GM21390 (cell line): ENCODE measurements around the gene WRNIP1.
"Not testable (repeated sequence)": the region's sequence is repeated elsewhere in the genome, so short reads cannot be mapped to it uniquely, and the experiment has no call there.

Source experiments
- ATAC-seq: cut with Tn5 transposase; IDR thresholded peaks from one replicate; pipeline ENCODE4 v1.9.1; 2021; ENCODE audit not compliant: unreplicated experiment

The WRNIP1 gene

GRCh38 chr6:2760882-2761842 lies 4.0 kb upstream of the WRNIP1 start:
- no peak for ATAC-seq

GRCh38 chr6:2762868-2763267 lies 2.3 kb upstream of the WRNIP1 start:
- not testable (repeated sequence) for ATAC-seq

GRCh38 chr6:2763345-2763841 lies 1.8 kb upstream of the WRNIP1 start:
- no peak for ATAC-seq

GRCh38 chr6:2763876-2764540 lies 1.2 kb upstream of the WRNIP1 start:
- ATAC-seq, result no peak

- ATAC-seq, result peak; percentile 48
These were observed 505 bp upstream of the WRNIP1 start for GRCh38 chr6:2764610-2765165.

GRCh38 chr6:2765896-2766766 lies 938 bp downstream of the WRNIP1 start:
- peak; percentile 24 for ATAC-seq

- no peak for ATAC-seq
These were observed 1.8 kb downstream of the WRNIP1 start for GRCh38 chr6:2766767-2767656.

GRCh38 chr6:2767657-2768524 lies 2.7 kb downstream of the WRNIP1 start:
- no peak for ATAC-seq

- ATAC-seq, result no peak
These were observed 3.5 kb downstream of the WRNIP1 start for GRCh38 chr6:2768696-2769095.

- no peak for ATAC-seq
These were observed 5.0 kb downstream of the WRNIP1 start for GRCh38 chr6:2770171-2770570.

GRCh38 chr6:2771079-2771478 lies 5.9 kb downstream of the WRNIP1 start:
- ATAC-seq, result no peak

- ATAC-seq, result no peak
These were observed 7.6 kb downstream of the WRNIP1 start for GRCh38 chr6:2772840-2773239.

- no peak for ATAC-seq
These were observed 8.3 kb downstream of the WRNIP1 start for GRCh38 chr6:2773449-2773848.

GRCh38 chr6:2775003-2775402 lies 9.8 kb downstream of the WRNIP1 start:
- ATAC-seq, result no peak

GRCh38 chr6:2777249-2777648 lies 12.1 kb downstream of the WRNIP1 start:
- ATAC-seq, result no peak

- ATAC-seq, result no peak
These were observed 15.0 kb downstream of the WRNIP1 start for GRCh38 chr6:2780102-2780737.

GRCh38 chr6:2781685-2782355 lies 16.6 kb downstream of the WRNIP1 start:
- ATAC-seq, result no peak

GRCh38 chr6:2782356-2782708 lies 17.1 kb downstream of the WRNIP1 start:
- no peak for ATAC-seq
